Left ventricle myocardium superior (tissue), 1 donor: Measurements from ENCODE around the gene EN1. TPM values are rescaled to one million over a fixed set of nuclear protein-coding genes. Genes with fewer than 3 reads are reported as not detected.

Experiments used
- ATAC-seq: fragments of 200-7000 bp; cut with Tn5 transposase; one replicate; pipeline ENCODE4 v1.9.1; 2020; ENCODE audit warnings: mild to moderate bottlenecking, moderate library complexity
- DNase-seq: peaks from one replicate; pipeline ENCODE4 v3.0.0-alpha.2; 2020
- intact Hi-C: fragments of 100-400 bp; cut with micrococcal nuclease; formaldehyde crosslinking; loops from one replicate; pipeline ENCODE4 v1.11.0; 2022
- total RNA-seq: library from RNA; stranded (reverse); fragmentation: NEBNext Ultra II Directional; extraction: Animal tissue kit (Norgen Biotek cat#: 25700); gene quantifications from one replicate; pipeline ENCODE4 v1.2.1, GENCODE V29; 2021
- donor health status: DM: no; HTN: yes; CAD: no; lungs with severe emphysema.

The EN1 gene
- total RNA-seq, 1 donor from 2014 or later: not detected

- no peak for ATAC-seq
- intact Hi-C loops: loop anchor here (10.0 kb wide), 1 partner anchor 643 kb away; no protein-coding TSS in a partner anchor
- DNase-seq: no peak
These were observed 10.4 kb upstream of the EN1 start for GRCh38 chr2:118857677-118858484.

- intact Hi-C loops: loop anchor here (10.0 kb wide), 1 partner anchor 642 kb away; no protein-coding TSS in a partner anchor
- DNase-seq: no peak
- no peak for ATAC-seq
These were observed 9.7 kb upstream of the EN1 start for GRCh38 chr2:118856978-118857676.

DNA sequence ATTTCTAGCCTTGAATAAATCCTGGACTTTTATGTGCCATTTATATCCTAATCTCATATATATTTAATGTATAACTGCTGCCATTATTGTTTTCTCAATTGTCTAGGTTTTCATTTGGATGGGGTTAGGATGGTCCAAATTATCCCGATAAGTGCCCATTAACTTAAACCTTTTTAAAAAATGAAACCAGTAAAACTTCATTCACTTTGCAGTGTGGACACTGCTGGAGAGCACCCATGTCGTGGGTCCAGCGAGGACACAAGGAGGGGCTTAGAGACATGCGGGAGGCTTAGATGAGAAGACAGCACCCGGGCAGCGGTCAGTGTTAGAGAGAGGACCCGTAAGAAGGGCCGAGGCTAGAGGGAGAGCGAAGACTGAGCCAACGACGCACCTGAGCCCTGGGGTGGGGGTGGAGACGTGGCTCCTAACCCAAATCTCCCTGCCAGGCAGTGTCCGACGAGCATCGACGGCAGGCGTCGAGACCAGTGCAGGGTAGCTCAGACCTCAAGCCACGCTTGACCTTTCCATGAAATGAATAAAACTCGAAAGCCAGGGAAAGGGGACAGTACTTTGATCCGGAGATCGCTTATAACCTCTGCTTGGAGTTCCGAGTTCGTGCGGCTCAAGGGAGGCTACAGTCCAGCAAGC, 9.0 kb upstream of the EN1 start:
- intact Hi-C loops: loop anchor here (10.0 kb wide), 1 partner anchor 642 kb away; no protein-coding TSS in a partner anchor
- DNase-seq: no peak
- no peak for ATAC-seq

- ATAC-seq: peak; percentile 94
- intact Hi-C loops: loop anchor here (10.0 kb wide), 1 partner anchor 641 kb away; no protein-coding TSS in a partner anchor
These were observed 8.2 kb upstream of the EN1 start for GRCh38 chr2:118855451-118856279.

GRCh38 chr2:118854507-118855345, 7.3 kb upstream of the EN1 start:
- no peak for ATAC-seq
- intact Hi-C loops: loop anchor here (10.0 kb wide), 1 partner anchor 640 kb away; no protein-coding TSS in a partner anchor

More at GRCh38 chr2:118855451-118856279, 8.2 kb upstream of the EN1 start:
- DNase-seq: peak; percentile 90

GRCh38 chr2:118853651-118854291, 6.3 kb upstream of the EN1 start:
- ATAC-seq (no peak), DNase-seq (no peak)
- intact Hi-C loops: loop anchor here (10.0 kb wide), 1 partner anchor 639 kb away; no protein-coding TSS in a partner anchor

More at GRCh38 chr2:118854507-118855345, 7.3 kb upstream of the EN1 start:
- DNase-seq: no peak

GRCh38 chr2:118853129-118853640, 5.7 kb upstream of the EN1 start:
- intact Hi-C loops: loop anchor here (10.0 kb wide), 1 partner anchor 638 kb away; no protein-coding TSS in a partner anchor
- no peak for DNase-seq
- no peak for ATAC-seq

DNA sequence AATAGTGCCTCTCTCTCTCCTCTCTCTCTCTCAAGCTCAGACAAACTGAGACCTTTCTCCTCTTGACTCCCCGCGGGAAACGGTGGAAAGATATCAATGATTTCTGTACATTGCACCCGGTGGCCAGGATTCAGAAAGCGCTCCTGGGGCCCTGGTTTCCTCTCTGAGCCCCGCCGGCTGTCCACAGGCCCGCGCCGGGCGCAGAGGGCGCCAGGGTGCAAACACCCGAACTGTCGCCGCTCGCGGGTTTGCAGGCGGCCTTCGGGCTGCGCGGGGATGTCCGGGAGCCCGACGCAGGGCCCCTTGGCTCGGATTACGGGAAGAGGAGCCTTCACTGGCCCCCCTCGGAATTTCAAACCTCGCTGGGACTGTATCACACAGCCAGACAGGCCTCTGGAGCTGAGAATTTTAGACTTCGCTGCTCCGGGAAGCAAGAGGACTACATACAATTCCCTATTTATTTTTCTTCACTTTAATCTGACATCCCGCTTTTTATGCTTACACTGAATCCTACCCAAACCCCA, 5.2 kb upstream of the EN1 start:
- intact Hi-C loops: loop anchor here (10.0 kb wide), 1 partner anchor 638 kb away; no protein-coding TSS in a partner anchor
- ATAC-seq: no peak

DNA sequence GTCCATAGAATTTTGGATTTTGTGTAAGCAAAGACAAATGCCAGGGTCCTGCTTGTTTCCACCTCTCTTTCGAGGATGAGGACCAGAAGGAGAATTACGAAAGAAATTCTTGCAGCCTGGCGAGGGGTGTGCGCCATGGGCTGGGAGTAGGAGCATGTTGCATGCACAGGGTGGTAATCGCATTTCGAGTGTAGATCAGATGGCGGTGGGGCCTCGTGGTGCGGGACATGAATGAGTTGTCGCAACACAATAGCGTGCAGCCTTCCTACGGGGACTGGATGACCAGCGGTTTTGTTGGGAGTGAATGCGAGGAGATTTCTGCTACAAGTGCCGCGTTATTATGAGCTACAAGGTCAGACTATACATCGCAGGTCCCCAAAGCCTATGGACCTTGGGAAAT, 4.2 kb upstream of the EN1 start:
- no peak for ATAC-seq
- DNase-seq: no peak
- intact Hi-C loops: loop anchor here (10.0 kb wide), 1 partner anchor 637 kb away; no protein-coding TSS in a partner anchor

More for the DNA sequence above, 5.2 kb upstream of the EN1 start:
- DNase-seq: no peak

GRCh38 chr2:118850901-118851415, 3.5 kb upstream of the EN1 start:
- no peak for ATAC-seq
- no peak for DNase-seq
- intact Hi-C loops: loop anchor here (10.0 kb wide), 1 partner anchor 636 kb away; no protein-coding TSS in a partner anchor

DNA sequence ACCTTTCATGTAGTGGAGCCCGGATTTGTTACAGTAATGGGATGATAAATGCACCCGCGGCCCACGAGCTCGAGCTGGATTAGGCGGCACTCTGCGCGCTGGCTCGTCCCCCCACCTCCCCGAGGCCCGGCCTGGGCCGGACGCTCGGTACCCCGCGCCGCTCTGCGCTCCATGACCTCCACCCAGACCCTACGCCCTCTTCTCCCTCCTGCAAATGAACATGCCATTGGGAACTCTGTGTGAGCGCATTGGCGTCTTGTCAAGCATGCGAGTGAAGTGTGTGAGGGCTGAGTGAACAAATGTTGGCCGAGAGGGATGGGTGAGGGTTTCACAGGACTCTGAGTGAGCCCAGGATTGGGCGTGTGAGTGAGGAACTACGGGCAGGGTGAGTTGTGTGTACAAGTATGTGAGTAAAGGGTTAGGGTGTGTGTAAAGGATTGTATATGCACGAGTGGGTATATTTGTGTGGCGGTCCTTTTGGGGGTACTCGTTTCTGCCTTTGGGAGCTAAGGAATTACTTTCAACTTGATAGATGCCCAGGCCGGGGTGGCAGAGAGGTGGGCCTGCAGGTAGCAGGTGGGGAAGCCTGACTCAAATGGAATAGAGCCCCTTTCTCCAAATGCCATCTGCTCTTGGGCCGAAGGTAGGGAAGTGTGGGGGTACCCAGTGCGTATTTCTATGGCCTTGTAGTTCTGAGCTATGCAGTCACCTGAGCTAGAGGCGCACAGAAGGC, 2.9 kb upstream of the EN1 start:
- ATAC-seq (no peak), DNase-seq (no peak)
- intact Hi-C loops: loop anchor here (10.0 kb wide), 1 partner anchor 636 kb away; no protein-coding TSS in a partner anchor

- no peak for DNase-seq
- ATAC-seq: no peak
- intact Hi-C loops: loop anchor here (10.0 kb wide), 1 partner anchor 635 kb away; no protein-coding TSS in a partner anchor
These were observed 2.0 kb upstream of the EN1 start for GRCh38 chr2:118849226-118850167.

DNA sequence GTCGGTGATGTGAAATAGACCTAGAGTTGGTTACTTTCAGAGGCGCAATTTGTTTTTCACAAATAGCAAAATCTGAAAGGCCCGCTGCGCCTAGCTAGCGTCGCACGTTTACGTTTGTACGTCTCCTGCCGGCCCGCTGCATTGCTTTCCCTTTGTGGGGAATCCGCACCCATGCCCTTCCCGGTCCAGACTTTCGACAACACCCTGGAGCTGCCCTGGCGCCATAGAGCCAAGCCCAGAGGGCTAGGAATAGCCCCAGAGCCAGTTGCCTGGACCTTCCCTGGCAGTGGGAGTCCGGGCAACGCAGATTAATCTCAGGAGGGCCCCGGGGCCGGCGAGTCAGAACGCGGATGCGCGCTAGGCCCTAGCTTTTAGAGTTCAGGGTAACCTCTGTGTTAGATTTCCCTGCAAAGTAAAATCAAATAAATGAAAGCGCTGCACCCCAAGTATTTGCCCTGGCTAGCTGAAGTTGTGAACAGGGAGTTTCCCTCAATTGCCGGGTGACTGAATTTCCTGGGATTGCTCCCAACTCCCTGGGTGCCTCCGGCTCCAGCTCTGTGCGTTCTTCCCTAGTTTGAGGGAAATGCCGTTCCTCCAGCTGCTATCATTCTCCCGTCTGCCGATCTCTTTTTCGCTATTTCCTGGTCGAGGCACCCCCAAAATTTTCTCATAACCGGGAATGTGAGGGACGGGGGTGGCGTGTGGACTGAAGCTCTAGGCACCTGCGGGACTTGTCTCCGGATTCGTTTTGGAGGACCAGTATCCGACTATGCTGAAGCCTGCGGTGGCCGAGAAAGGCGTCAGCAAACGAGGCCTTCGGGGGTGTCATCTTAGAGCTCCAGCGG, 1.2 kb upstream of the EN1 start:
- ATAC-seq (no peak), DNase-seq (no peak)
- intact Hi-C loops: no loop called here

- intact Hi-C loops: no loop called here
- no peak for DNase-seq
- no peak for ATAC-seq
These were observed 319 bp upstream of the EN1 start for GRCh38 chr2:118847762-118848172.
